Measurements from ENCODE around the gene HMGN1. TPM values are rescaled to one million over a fixed set of nuclear protein-coding genes. Genes with fewer than 3 reads are reported as not detected.
"Not testable (repeated sequence)": the region's sequence is repeated elsewhere in the genome, so short reads cannot be mapped to it uniquely, and the experiment has no call there.

HMGN1 gene, protein sequence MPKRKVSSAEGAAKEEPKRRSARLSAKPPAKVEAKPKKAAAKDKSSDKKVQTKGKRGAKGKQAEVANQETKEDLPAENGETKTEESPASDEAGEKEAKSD
- total RNA-seq (2014; rRNA removed; shearing (Covaris generic)), result 501 and 579 TPM in 2 replicates

DNA sequence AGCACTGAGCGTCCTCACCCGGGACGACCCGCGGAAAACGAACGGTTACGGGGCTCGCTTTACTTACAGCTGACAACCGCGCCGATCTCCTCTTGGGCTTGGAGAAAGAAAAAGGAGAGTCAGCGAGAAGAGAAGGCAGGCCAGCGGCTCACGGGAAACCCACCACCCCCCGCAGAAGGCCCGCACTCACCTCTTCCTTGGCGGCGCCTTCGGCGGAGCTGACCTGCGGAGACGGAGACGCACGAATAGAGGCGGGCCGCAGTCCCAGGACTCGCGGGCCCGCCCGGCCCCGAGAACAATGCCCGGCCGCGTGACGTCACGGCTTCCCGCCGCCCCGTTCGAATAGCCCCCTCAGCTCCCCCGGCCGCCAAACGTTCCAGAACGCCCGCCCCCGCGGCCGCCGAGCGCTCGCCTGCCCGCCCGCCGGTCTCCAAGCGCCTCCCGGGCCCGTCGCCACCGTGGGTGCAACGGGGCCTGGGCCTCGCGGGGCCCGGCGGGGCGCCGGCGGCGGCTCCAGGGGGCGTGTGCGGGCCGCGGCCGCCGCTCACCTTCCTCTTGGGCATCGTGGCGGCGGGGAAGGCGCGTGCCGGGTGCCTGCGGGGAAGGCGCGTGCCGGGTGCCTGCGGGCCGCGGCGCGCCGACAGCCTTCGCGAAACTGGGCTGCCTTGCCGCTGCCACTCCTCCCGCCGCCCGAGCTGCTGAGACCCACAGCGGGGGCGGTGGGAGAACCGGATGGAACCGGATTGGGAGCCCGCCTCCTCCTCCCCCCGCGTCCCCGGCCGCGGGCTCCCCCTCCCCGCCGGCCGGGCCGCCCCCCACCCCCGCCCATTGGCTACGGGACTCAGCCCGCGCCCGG, at the start of gene HMGN1:
Gene HMGN1 (minus strand): TSS at position 734 of the 856 bp plus-strand sequence. CDS start 171 bp downstream, at position 563.
- peak; percentile 87 for DNase-seq (ENCODE audit: low read depth)

GRCh38 chr21:39397646-39398385, 48.9 kb upstream of the HMGN1 start:
- DNase-seq (ENCODE audit: low read depth), result no peak

GRCh38 chr21:39392981-39393380, 44.1 kb upstream of the HMGN1 start:
- DNase-seq (ENCODE audit: low read depth), result no peak

DNA sequence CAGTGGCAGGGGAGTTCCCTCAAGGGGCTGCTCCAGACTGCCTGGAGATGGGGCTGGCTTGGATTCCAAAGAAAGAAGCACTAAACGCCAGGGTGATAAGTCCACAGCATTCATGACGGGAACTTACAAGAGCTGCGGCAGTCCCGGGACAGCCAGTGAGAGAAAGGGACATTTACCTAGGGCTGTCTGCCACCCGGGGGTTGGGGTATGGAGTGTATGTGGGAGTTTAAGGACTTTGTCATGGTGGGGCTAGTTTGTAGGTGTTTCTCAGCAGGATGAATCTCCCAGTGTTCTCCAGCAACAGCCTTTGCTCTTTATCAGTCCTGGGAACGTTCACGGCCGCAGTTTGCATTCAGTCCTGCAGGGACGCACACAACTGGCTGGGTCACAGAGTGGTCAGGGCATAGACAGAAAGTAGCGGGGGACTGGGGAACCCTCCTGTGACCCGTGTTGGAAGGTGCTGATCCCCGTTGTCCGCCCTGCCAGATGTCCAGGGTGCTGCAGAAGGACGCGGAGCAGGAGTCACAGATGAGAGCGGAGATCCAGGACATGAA, 41.4 kb upstream of the HMGN1 start:
- DNase-seq (ENCODE audit: low read depth), result no peak

GRCh38 chr21:39388811-39389155, 39.9 kb upstream of the HMGN1 start:
- DNase-seq (ENCODE audit: low read depth), result no peak

DNA sequence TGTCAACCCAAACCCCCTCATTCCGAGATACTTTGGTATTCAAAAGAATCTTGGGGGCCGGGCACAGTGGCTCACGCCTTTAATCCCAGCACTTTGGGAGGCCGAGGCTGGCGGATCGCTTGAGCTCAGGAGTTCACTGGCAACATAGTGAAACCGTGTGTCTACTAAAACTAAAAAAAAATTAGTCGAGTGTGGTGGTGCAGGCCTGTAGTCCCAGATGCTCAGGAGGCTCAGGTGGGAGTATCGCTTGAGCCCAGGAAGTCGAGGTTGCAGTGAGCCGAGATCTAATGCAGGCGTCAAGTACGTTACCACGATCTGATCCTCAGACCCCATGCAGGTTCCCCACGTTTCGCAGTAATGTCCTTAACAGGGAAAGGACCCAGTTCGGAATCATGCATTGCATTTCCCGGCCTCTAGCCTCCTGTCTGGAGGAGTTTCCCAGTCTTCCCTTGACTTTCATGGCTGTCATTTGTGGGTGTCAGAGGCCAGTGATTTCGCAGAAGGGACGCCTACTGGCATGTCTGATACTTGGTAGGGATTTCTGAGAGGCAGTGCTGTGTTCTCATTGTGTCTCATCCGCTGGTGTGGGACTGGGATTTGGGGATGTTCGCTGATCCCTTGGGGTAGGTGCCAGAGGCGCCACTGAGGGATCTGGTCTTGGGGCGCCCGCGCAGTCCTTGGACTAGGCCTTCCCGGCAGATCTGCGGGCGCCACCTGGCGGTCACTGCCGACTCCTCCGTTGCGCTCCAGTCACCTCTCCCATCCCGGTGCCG, 39.3 kb upstream of the HMGN1 start:
- peak; percentile 81 for DNase-seq (ENCODE audit: low read depth)

GRCh38 chr21:39387461-39388037, 38.7 kb upstream of the HMGN1 start:
- peak; percentile 90 for DNase-seq (ENCODE audit: low read depth)

DNA sequence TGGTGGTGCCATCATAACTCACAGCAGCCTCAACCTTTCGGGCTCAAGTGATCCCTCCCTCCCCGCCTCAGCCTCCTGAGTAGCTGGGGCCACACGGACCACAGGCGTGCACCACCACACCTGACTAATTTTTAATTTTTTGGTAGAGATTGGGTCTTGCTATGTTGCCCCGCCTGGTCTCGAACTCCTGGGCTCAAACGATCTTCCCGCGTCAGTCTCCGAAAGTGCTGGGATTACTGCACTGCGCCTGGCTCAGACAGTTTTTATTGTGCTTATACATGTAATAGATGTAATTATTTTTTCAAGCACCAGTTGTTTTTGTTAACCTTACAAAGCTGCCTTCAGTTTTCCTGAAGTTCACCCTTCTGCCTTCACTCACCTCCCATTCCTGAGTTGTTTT, 38.0 kb upstream of the HMGN1 start:
- no peak for DNase-seq (ENCODE audit: low read depth)

GRCh38 chr21:39386194-39386593, 37.3 kb upstream of the HMGN1 start:
- no peak for DNase-seq (ENCODE audit: low read depth)

DNA sequence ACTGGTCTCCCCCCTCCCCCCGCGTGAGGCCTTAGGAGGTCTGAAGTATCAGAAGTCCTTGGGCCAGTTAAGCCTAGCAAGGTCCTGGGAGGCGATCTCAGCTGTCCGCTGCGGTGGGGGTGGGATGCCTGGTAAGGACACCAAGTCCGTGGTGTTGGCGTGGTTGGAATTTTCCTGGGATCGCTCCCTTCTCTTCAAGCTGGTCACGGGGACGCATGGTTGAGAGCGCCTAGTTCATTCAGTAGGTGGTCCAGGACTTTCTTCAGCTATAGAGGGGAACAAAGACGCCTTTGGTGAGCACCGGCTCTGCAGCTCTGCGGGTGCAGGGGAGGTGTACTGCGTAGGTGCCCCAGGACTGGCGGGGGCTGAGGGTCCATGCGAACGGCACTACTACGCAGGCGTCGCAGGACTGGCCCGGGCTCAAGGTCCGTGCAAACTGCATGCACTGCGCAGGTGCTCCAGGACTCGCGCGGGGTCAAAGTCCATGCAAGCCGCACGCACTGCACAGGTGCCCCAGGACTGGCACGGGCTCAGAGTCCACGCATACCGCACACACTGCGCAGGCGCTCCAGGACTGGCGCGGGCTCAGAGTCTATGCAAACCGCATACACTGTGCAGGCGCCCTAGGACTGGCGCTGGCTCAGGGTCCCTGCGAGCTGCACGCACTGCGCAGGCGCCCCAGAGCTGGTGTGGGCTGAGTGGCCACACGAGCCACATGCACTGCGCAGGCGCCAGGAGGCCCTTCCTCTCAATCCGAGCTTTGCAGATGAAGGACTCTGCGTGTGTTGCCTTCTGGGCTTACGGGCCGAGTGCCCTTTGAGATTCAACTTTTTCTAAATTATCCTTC, 36.6 kb upstream of the HMGN1 start:
- DNase-seq (ENCODE audit: low read depth), result no peak

GRCh38 chr21:39384674-39385298, 35.9 kb upstream of the HMGN1 start:
- DNase-seq (ENCODE audit: low read depth), result peak; percentile 77

- not testable (repeated sequence) for DNase-seq (ENCODE audit: low read depth)
These were observed 33.2 kb upstream of the HMGN1 start for GRCh38 chr21:39382096-39382495.

DNA sequence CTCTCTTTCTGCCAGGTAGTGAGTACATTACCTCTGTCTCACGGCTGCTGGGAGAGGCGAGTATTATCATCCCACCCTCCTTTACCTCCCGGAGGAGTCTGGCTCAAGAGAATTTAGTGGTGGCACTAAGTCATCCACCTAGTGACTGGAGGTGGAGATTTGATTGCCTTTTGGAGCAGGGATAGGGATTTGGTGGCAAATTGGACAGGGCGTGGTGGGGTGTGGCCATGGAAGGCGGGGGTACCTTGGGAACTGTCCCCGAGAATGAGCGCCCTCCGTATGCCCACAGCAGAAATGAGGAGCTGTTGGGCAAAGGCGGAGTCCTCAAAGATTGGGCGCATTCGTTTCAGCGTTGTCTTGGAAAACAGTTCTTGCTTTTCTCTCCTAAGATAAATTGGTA, 32.1 kb upstream of the HMGN1 start:
- DNase-seq (ENCODE audit: low read depth), result peak; percentile 37

DNA sequence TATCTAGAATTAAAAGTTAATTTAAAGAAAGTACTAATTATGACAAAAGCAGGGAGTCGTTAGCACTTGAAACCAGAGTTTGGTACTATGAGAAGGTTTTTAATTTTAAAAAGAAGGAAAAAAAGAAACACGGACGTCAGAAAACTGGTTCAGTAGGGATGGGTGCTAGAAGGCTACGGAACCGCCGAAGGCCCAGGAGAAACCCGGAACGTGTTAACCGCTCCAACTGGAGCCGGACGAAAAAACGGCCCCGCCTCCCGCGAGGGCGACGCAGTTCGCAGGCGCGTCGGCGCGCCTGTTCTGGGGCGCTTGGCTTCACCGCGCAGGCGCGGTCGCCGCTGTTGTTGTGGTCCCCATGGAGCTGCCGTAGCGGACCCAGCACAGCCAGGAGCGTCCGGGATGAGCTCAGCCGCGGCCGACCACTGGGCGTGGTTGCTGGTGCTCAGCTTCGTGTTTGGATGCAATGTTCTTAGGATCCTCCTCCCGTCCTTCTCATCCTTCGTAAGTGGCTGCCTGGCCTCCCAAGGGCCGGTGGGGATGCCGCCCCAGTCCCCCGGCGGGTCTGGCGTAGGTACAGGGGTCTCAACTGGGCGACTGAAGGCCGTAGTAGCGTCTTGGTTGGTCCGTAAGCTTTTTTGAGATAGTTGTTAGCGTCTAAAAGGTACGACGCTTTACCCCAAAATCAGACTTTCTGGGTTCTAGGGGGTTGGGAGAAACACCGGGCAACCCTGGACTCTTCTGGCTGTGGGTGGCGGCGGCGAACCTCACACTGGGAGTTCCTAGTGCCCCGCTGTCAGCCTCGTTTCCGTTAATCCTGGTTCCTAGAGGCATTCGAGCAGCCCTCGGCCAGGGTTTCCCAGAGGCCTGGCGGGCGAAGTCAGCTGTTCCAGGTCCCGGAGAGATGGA, 31.4 kb upstream of the HMGN1 start:
- DNase-seq (ENCODE audit: low read depth), result peak; percentile 99

DNA sequence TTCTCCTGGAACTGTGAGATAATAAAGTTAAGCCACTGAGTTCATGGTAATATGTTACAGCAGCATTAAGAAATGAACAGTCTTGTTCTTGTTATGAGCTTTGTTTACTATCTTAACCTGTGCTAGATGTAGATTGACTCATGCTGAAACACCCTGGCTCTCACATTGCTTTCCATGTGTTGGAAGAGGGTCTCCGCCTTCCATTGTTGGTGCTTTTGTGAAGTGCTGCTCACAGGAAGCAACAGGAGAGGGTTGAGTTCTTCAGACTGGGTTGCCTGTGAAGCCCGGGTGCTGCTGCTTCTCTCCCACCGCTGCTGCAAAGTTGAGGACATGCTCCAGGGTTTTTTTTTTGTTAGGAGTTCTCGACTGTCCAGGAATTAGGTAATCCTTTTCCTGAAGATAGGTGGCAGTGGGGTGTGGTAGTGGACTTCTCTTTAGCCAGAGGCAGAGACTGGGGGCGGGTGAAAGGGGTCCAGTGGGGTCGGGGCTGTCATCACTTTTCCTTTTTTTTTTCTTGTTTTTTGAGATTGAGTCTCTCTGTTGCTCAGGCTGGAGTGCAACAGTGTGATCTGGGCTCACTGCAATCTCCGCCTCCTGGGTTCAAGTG, 28.7 kb upstream of the HMGN1 start:
- DNase-seq (ENCODE audit: low read depth), result peak; percentile 42

DNA sequence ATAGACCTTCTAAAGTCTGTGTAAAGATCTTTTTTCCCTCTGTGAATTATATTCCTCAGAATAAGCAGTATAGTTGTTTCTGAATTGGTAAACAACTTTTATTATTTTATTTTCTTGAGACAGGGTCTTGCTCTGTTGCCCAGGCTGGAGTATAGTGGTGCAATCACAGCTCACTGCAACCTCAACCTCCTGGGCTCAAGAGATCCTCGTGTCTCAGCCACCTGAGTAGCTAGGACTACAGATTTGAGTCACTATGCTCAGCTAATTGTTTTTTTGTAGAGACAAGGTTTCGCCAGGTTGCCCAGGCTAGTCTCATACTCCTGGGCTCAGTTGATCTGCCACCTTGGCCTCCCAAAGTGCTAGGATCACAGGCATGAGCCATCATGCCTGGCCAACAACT, 26.6 kb upstream of the HMGN1 start:
- DNase-seq (ENCODE audit: low read depth), result no peak

DNA sequence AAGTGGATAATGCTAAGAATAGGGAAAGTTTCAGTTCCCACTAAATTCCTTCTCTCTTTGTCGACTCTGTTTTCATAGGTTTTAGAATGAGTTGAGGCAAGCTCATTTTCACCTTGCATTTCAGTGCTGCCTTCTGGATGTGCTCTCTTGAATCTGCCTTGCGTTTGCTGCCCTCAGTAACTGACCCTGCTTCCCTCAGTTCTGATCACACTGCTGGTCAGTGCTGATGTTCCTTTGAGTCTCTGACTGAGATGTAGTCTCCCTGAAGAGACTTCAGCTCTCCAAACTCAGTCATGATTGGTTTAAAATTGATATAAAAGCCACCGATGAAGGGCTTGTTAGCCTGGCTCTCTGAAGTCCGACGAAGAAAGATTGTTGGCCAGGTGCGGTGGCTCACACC, 25.2 kb upstream of the HMGN1 start:
- DNase-seq (ENCODE audit: low read depth), result no peak

DNA sequence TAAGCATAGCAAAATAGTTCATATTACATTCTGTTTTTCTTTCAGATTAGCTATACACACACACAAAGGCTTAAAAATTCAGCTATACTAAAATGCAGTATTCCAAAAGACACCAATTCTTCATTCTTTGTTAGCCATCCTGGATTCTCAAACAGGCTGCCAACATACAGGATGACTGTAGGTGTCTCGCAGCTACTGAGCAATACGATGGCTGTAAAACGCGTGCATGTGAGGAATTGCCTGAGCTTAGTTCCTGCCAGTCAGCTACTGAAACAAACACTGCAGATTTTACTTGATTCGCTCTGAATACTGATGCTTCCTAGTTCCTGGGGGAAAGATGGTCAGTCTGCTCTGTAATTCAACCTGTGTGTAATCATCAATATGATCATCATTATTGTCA, 24.7 kb upstream of the HMGN1 start:
- peak; percentile 75 for DNase-seq (ENCODE audit: low read depth)
